HL-60 (cell line): Measurements from ENCODE around the gene TCF3.

Source experiments
- CTCF ChIP-seq: IDR thresholded peaks from one replicate; pipeline ENCODE4 v1.5.1; 2011; ENCODE audit warnings: low read length, control low read depth, inconsistent platforms; ENCODE audit not compliant: insufficient read depth
- REST ChIP-seq: IDR thresholded peaks from 2 replicates; pipeline ENCODE4 v1.6.1; 2012; ENCODE audit warnings: low read depth; ENCODE audit not compliant: insufficient replicate concordance

DNA sequence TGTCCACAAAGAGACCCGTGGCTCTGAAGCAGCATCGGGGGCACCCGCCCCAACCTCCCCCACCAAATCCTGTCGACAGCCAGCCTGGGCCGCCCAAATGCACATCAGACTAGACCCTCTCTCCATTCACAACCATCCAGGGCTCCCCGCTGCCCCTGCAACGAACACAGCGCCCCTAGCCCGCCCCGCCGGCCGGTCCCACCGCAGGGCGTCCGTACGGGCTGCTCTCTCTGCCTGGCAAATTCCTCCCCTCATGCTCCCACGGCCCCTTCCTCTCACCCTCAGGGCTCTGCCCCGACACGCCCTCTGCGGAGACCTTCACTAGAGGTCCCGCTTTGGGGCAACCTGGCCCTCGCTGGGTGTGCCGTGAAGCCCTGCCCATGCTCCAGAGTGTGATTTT is 7.1 kb downstream of the TCF3 start:
- TF ChIP-seq REST = no peak
- no peak for TF ChIP-seq CTCF
